Thyroid gland (tissue), 4 donors: ENCODE results near the gene TCL1B.

ENCODE experiments used
- CTCF ChIP-seq, 6 experiments: fragments of 200-600 bp in 3 of 6; fragments of 450-650 bp in 3 of 6; sonication (generic) in 3 of 6; IDR thresholded peaks; one replicate each; pipeline ENCODE4 v1.5.1; 2016 to 2019; ENCODE audit warnings: antibody characterized with exemption in 6 of 6, mild to moderate bottlenecking in 2 of 6, inconsistent platforms in 1 of 6, moderate library complexity in 1 of 6
- POLR2A ChIP-seq, 2 donors: fragments of 450-650 bp; IDR thresholded peaks; one replicate each; pipeline ENCODE4 v1.6.1; 2017; ENCODE audit warnings: antibody characterized with exemption in 2 of 2, mild to moderate bottlenecking in 2 of 2, moderate library complexity in 1 of 2

GRCh38 chr14:95712398-95712797 is 26.2 kb downstream of the TCL1B start:
- TF ChIP-seq POLR2A (IDR thresholded peaks at IDR 0.05) (no peak), CTCF (IDR thresholded peaks at IDR 0.05) (no peak)
